Measurements from ENCODE around the gene ATF7. TPM values are rescaled to one million over a fixed set of nuclear protein-coding genes. Genes with fewer than 3 reads are reported as not detected.

Gene ATF7
- total and polyA plus RNA-seq, 9 of the 15 experiments (the other 6 are each of a cell fraction or from before 2014, with no cell fraction given): 10.6 to 30.4 (median 20.7) TPM

GRCh38 chr12:53508534-53509170 is 117.5 kb downstream of the ATF7 start (continued):
- TF ChIP-seq ZNF318 (IDR thresholded peaks at IDR 0.05; ENCODE audit: borderline replicate concordance in 1 of 2, low read depth in 1 of 2) (no peak), ETV6 (IDR thresholded peaks at IDR 0.05; ENCODE audit: borderline replicate concordance in 1 of 2, low read depth in 2 of 2, low read length in 1 of 2) (peak in 1 of 2 experiments; percentile 26; a peak in 1 of 4 replicates), ETV6 (CRISPR knock-in tag; IDR thresholded peaks at IDR 0.05; ENCODE audit: borderline replicate concordance) (no peak), NFRKB (IDR thresholded peaks at IDR 0.05; ENCODE audit: low read depth) (no peak), ZNF134 (CRISPR knock-in tag; conservative IDR thresholded peaks at IDR 0.05) (no peak), ARID2 (IDR thresholded peaks at IDR 0.05) (peak; percentile 56; the same call in 1 of the 2 replicates), TAL1 (IDR thresholded peaks at IDR 0.05) (no peak), KDM5B (IDR thresholded peaks at IDR 0.05; ENCODE audit: insufficient replicate concordance, low read depth, low read length) (no peak), CTBP1 (IDR thresholded peaks at IDR 0.05; ENCODE audit: borderline replicate concordance) (peak; percentile 42; the same call in 1 of the 2 replicates), DEAF1 (CRISPR knock-in tag; IDR thresholded peaks at IDR 0.05) (peak; percentile 89), ZFP36 (IDR thresholded peaks at IDR 0.05; ENCODE audit: low read depth, low read length, partially characterized antibody) (peak; percentile 36), PRPF4 (IDR thresholded peaks at IDR 0.05; ENCODE audit: insufficient read depth, low read depth, low read length, poor library complexity, severe bottlenecking) (no peak), ZNF140 (CRISPR knock-in tag; IDR thresholded peaks at IDR 0.05) (no peak), ZNF431 (CRISPR knock-in tag; IDR thresholded peaks at IDR 0.05) (no peak), CREM (IDR thresholded peaks at IDR 0.05; ENCODE audit: low read depth) (peak; percentile 22; the same call in 1 of the 2 replicates)
- TF ChIP-seq, protein P1, sequence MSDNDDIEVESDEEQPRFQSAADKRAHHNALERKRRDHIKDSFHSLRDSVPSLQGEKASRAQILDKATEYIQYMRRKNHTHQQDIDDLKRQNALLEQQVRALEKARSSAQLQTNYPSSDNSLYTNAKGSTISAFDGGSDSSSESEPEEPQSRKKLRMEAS (CRISPR knock-in tag; IDR thresholded peaks at IDR 0.05): 0 out of 2 replicates have a peak, but pooled peaks have one; percentile 10

Measured in K562 (cell line).